PFSK-1 (cell line): Measurements from ENCODE around the gene ACOX1.

Experiments used
- FOXP2 ChIP-seq: optimal IDR thresholded peaks from 2 replicates; pipeline ENCODE3; 2011; ENCODE audit warnings: borderline replicate concordance, control low read depth, inconsistent platforms; ENCODE audit not compliant: insufficient read depth; ENCODE audit errors: extremely low read length, extremely low read depth
- POLR2AphosphoS5 ChIP-seq: IDR thresholded peaks from 2 replicates; pipeline ENCODE4 v1.6.1; 2012; ENCODE audit warnings: low read depth, mild to moderate bottlenecking, control low read depth, low read length, moderate library complexity
- REST ChIP-seq, 2 experiments: IDR thresholded peaks; 2 replicates each; pipeline versions ENCODE4 v1.6.1 to v1.8.0; 2011 to 2012; ENCODE audit warnings: low read depth in 2 of 2, low read length in 2 of 2, control low read depth in 1 of 2, inconsistent platforms in 1 of 2, mild to moderate bottlenecking in 1 of 2, moderate library complexity in 1 of 2; ENCODE audit not compliant: insufficient read depth in 1 of 2
- SIN3A ChIP-seq: IDR thresholded peaks from 2 replicates; pipeline ENCODE4 v1.6.1; 2012; ENCODE audit warnings: mild to moderate bottlenecking, low read length, moderate library complexity, borderline replicate concordance; ENCODE audit not compliant: insufficient read depth
- TAF1 ChIP-seq: IDR thresholded peaks from 2 replicates; pipeline ENCODE4 v1.6.1; 2012; ENCODE audit warnings: low read length, control low read depth, borderline replicate concordance; ENCODE audit not compliant: insufficient read depth

Gene ACOX1

DNA sequence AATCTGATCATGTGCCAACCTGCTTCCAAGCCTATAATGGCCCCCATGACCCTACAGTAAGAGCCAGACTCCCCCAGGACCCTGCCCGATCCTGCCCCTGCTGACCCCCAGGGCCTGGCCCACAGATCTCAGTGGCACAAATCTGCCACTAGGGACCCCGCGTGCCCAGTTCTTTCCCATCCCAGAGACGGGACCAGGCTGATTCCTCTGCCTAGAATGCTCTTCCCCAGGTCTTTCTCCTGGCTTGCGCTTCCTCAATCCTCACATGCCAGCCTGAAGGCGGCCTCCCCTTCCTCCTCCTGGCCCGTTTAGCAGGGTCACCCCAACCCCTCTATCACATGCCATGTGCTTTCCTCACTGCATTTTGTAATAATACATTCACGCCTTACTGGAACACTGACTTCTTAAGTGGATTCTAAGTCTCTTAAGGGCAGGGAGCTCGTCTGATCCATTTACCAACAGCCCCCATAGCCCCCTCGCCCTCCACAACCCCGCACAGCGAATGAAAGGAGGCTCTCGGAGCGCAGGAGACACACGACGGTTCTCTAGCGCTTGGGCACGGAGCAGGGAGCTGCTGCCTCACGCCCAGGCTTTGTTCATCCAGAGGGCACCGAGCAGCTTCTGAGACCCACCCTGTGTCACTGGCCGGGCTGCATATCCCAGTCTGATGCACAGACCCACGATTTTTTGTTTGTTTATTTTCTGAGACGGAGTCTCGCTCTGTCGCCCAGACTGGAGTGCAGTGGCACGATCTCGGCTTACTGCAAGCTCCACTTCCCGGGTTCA, 83.4 kb downstream of the ACOX1 start:
- TF ChIP-seq FOXP2 = no peak
- no peak for TF ChIP-seq REST (IDR thresholded peaks at IDR 0.05; ENCODE audit: insufficient read depth in 1 of 2, low read depth in 2 of 2, low read length in 2 of 2)
- no peak for TF ChIP-seq SIN3A
- no peak for TF ChIP-seq POLR2AphosphoS5
- no peak for TF ChIP-seq TAF1

DNA sequence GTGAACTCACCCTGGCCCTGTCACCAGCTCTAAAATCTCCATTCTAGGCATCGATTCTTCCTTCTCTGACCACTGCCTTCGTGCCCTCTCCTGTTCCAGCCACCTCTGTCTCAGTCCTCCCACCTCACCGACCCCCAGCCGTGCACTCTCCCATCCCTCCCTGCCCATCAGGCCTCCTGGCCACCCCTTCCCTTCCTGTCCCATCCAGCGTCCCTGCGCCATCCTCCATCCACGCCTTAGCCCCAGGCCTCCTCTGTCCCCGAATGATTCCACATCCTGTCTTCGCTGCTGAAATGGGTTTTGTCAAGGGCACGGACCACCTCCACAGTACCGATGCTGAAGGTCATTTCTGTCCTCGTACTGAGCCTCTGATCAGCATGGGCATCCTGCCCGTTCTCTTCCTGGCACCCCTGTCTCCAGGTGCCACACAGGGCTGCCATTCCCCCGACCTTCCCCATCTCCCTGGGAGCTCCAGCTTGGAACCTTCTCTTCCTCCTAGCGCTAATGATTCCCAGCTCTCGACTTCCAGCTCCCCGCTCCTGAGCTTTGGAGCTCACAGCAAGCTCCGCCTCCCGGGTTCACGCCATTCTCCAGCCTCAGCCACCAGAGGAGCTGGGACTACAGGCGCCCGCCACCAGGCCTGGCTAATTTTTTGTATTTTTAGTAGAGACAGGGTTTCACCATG, 84.8 kb downstream of the ACOX1 start:
- TF ChIP-seq FOXP2 = no peak
- no peak for TF ChIP-seq SIN3A
- no peak for TF ChIP-seq TAF1
- TF ChIP-seq POLR2AphosphoS5 = no peak
- no peak for TF ChIP-seq REST (IDR thresholded peaks at IDR 0.05; ENCODE audit: insufficient read depth in 1 of 2, low read depth in 2 of 2, low read length in 2 of 2)

DNA sequence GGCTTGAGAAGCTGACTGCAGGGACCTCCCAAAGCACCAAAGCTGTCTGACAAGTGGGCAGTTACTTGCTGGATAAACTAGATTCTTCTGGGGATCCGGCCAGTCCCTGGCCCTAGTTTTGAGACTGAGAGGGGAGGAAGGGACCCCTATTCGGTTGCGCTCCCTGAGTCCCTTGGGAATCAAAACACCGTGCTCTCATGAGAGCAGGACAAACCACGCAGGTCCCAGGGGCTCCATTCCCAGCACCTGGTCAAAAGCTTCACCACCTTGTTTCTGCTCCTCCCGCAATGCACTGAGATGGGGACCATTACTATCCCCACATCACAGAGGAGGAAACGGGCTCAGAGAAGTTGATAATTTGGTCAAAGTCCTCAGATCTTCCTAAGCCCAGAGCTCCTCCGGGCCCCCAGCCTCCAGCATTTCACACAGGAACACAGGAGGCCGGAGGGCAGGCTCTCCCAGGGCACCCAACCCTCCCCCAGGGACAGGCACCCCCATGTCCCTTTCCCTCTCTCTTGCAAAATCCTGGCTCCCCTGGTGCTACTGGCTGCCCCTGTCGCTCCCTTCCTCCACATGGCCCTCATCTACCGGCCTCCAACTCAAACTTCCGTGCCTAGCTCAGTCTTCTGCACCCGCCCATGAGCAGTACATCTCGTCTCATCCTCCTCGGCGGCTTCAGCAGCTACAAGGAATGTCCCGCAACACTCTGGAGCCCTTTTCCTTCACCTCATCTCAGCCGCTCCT, 85.5 kb downstream of the ACOX1 start:
- TF ChIP-seq TAF1 (no peak), FOXP2 (no peak), REST (IDR thresholded peaks at IDR 0.05; ENCODE audit: insufficient read depth in 1 of 2, low read depth in 2 of 2, low read length in 2 of 2) (no peak), POLR2AphosphoS5 (no peak; the same call in 1 of the 2 replicates), SIN3A (no peak)

DNA sequence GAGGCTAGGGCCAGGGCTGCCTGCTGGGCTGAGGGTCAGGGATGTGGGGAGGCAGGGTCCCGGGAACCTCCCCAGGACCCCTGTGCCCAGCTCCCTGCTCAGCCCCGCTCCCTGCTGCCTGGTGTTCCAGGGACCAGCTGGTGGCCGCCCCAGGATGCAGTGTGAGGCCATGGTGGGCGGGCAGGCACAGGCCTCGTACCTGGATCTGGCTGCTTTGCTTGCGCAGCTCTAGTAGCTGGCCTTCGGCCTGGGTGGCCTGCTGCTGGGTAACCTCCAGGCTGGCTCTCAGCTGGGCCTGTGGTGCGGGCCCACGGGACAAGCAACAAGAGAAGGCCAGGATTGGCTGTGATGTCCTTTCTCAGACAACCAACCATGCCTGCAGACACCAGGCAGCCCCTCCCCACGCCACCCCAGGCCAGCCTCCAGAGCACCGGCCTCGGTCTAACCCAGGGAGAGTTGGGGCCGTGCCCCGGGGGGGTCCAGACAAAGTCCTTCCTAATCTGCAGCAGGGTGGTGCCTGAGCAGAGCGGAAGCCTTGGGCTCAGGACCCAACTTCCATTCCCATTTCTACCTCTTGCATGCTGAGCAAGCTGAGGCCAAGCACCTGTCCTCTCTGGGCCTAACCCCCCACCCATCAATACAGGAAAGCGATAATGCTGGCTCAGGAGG, 86.3 kb downstream of the ACOX1 start:
- TF ChIP-seq FOXP2 (no peak), TAF1 (no peak), SIN3A (no peak), REST (IDR thresholded peaks at IDR 0.05; ENCODE audit: insufficient read depth in 1 of 2, low read depth in 2 of 2, low read length in 2 of 2) (no peak), POLR2AphosphoS5 (no peak)
